Measurements from ENCODE around the gene MORN1. TPM values are rescaled to one million over a fixed set of nuclear protein-coding genes. Genes with fewer than 3 reads are reported as not detected.
"Not testable (repeated sequence)": the region's sequence is repeated elsewhere in the genome, so short reads cannot be mapped to it uniquely, and the experiment has no call there.

Gene MORN1
- 1 to 10 TPM; 3.0 to 5.8 TPM for polyA plus RNA-seq

- no peaks in the 10 kb centered on the region for H3K9me3 ChIP-seq (ENCODE audit: control insufficient read depth in 2 of 2, insufficient read depth in 1 of 2, low read depth in 1 of 2, low read length in 1 of 2)
- peaks cover 5 to 26% of the 10 kb centered on the region in 2 donors for H3K36me3 ChIP-seq (ENCODE audit: control insufficient read depth in 2 of 2, insufficient read depth in 2 of 2, low read length in 1 of 2)
- H3K27ac ChIP-seq (ENCODE audit: low read depth in 2 of 2, low read length in 1 of 2): peak within 1 kb of the TSS; percentile 87
- peaks cover 9 to 29% of the 10 kb centered on the region in 2 donors for H3K4me1 ChIP-seq (ENCODE audit: control insufficient read depth in 2 of 2, insufficient read depth in 2 of 2, low read length in 1 of 2)
- peak within 1 kb of the TSS; percentile 80 to 81 for H3K4me3 ChIP-seq (ENCODE audit: low read depth in 1 of 2, low read length in 2 of 2)
- no peaks in the 10 kb centered on the region for H3K27me3 ChIP-seq (ENCODE audit: control insufficient read depth in 1 of 2, insufficient read depth in 2 of 2, low read length in 2 of 2)
- 0 to 1% methylated on average over 100 to 103 of the region's 103 CpGs for WGBS, 2 donors
These were observed at the start of gene MORN1, which contains the start of gene RER1 for GRCh38 chr1:2391041-2391930. MORN1 (minus strand) TSS chr1:2391554; CDS start chr1:2391533, 21 bp downstream. RER1 (plus strand) TSS chr1:2391841; CDS start chr1:2395791, 3,950 bp downstream.

- 89 to 96% methylated on average over 22 to 23 of the region's 23 CpGs for WGBS, 2 donors
- H3K36me3 ChIP-seq (ENCODE audit: control insufficient read depth in 2 of 2, insufficient read depth in 2 of 2, low read length in 1 of 2); H3K27ac ChIP-seq (ENCODE audit: low read depth in 2 of 2, low read length in 1 of 2); H3K4me3 ChIP-seq (ENCODE audit: low read depth in 1 of 2, low read length in 2 of 2); H3K9me3 ChIP-seq (ENCODE audit: control insufficient read depth in 2 of 2, insufficient read depth in 1 of 2, low read depth in 1 of 2, low read length in 1 of 2); H3K27me3 ChIP-seq (ENCODE audit: control insufficient read depth in 1 of 2, insufficient read depth in 2 of 2, low read length in 2 of 2): not testable (repeated sequence)
- peaks cover 3 to 16% of the 10 kb centered on the region in 2 donors for H3K4me1 ChIP-seq (ENCODE audit: control insufficient read depth in 2 of 2, insufficient read depth in 2 of 2, low read length in 1 of 2)
These were observed 49.0 kb upstream of the MORN1 start for GRCh38 chr1:2440346-2440745.

- 59 to 69% methylated on average over 15 of the region's 15 CpGs for WGBS, 2 donors
- Histone ChIP-seq H3K27me3 (ENCODE audit: control insufficient read depth in 1 of 2, insufficient read depth in 2 of 2, low read length in 2 of 2) (peaks cover 2 to 4% of the 10 kb centered on the region in 2 donors), H3K36me3 (ENCODE audit: control insufficient read depth in 2 of 2, insufficient read depth in 2 of 2, low read length in 1 of 2) (no peaks in the 10 kb centered on the region), H3K9me3 (ENCODE audit: control insufficient read depth in 2 of 2, insufficient read depth in 1 of 2, low read depth in 1 of 2, low read length in 1 of 2) (no peaks in the 10 kb centered on the region), H3K4me1 (ENCODE audit: control insufficient read depth in 2 of 2, insufficient read depth in 2 of 2, low read length in 1 of 2) (peaks cover 3 to 16% of the 10 kb centered on the region in 2 donors), H3K27ac (ENCODE audit: low read depth in 2 of 2, low read length in 1 of 2) (no peak overlapping the region), H3K4me3 (ENCODE audit: low read depth in 1 of 2, low read length in 2 of 2) (no peak overlapping the region)
These were observed 48.0 kb upstream of the MORN1 start for GRCh38 chr1:2439369-2439768.

- peaks cover 0 to 3% of the 10 kb centered on the region in 2 donors for H3K36me3 ChIP-seq (ENCODE audit: control insufficient read depth in 2 of 2, insufficient read depth in 2 of 2, low read length in 1 of 2)
- no peak overlapping the region for H3K27ac ChIP-seq (ENCODE audit: low read depth in 2 of 2, low read length in 1 of 2)
- peaks cover 0 to 3% of the 10 kb centered on the region in 2 donors for H3K9me3 ChIP-seq (ENCODE audit: control insufficient read depth in 2 of 2, insufficient read depth in 1 of 2, low read depth in 1 of 2, low read length in 1 of 2)
- peaks cover 2 to 4% of the 10 kb centered on the region in 2 donors for H3K27me3 ChIP-seq (ENCODE audit: control insufficient read depth in 1 of 2, insufficient read depth in 2 of 2, low read length in 2 of 2)
- WGBS, 2 donors: 88 to 90% methylated on average over 14 of the region's 14 CpGs
- no peak overlapping the region for H3K4me3 ChIP-seq (ENCODE audit: low read depth in 1 of 2, low read length in 2 of 2)
- H3K4me1 ChIP-seq (ENCODE audit: control insufficient read depth in 2 of 2, insufficient read depth in 2 of 2, low read length in 1 of 2): peaks cover 3 to 16% of the 10 kb centered on the region in 2 donors
These were observed 47.3 kb upstream of the MORN1 start for GRCh38 chr1:2438641-2439040.

GRCh38 chr1:2438038-2438437 lies 46.7 kb upstream of the MORN1 start:
- WGBS, 2 donors: 35 to 59% methylated on average over 15 of the region's 15 CpGs
- Histone ChIP-seq H3K27ac (ENCODE audit: low read depth in 2 of 2, low read length in 1 of 2) (no peak overlapping the region), H3K27me3 (ENCODE audit: control insufficient read depth in 1 of 2, insufficient read depth in 2 of 2, low read length in 2 of 2) (peaks cover 0 to 4% of the 10 kb centered on the region in 2 donors)

GRCh38 chr1:2437617-2438016 lies 46.3 kb upstream of the MORN1 start:
- peaks cover 3 to 14% of the 10 kb centered on the region in 2 donors for H3K4me1 ChIP-seq (ENCODE audit: control insufficient read depth in 2 of 2, insufficient read depth in 2 of 2, low read length in 1 of 2)
- peaks cover 0 to 9% of the 10 kb centered on the region in 2 donors for H3K36me3 ChIP-seq (ENCODE audit: control insufficient read depth in 2 of 2, insufficient read depth in 2 of 2, low read length in 1 of 2)
- no peak overlapping the region for H3K4me3 ChIP-seq (ENCODE audit: low read depth in 1 of 2, low read length in 2 of 2)
- H3K9me3 ChIP-seq (ENCODE audit: control insufficient read depth in 2 of 2, insufficient read depth in 1 of 2, low read depth in 1 of 2, low read length in 1 of 2): peaks cover 0 to 3% of the 10 kb centered on the region in 2 donors
- H3K27ac ChIP-seq (ENCODE audit: low read depth in 2 of 2, low read length in 1 of 2): no peak overlapping the region
- WGBS, 2 donors: 60 to 77% methylated on average over 15 of the region's 15 CpGs
- H3K27me3 ChIP-seq (ENCODE audit: control insufficient read depth in 1 of 2, insufficient read depth in 2 of 2, low read length in 2 of 2): peaks cover 0 to 4% of the 10 kb centered on the region in 2 donors

More at GRCh38 chr1:2438038-2438437, 46.7 kb upstream of the MORN1 start:
- Histone ChIP-seq H3K36me3 (ENCODE audit: control insufficient read depth in 2 of 2, insufficient read depth in 2 of 2, low read length in 1 of 2) (peaks cover 0 to 5% of the 10 kb centered on the region in 2 donors), H3K4me1 (ENCODE audit: control insufficient read depth in 2 of 2, insufficient read depth in 2 of 2, low read length in 1 of 2) (peaks cover 3 to 16% of the 10 kb centered on the region in 2 donors), H3K4me3 (ENCODE audit: low read depth in 1 of 2, low read length in 2 of 2) (no peak overlapping the region), H3K9me3 (ENCODE audit: control insufficient read depth in 2 of 2, insufficient read depth in 1 of 2, low read depth in 1 of 2, low read length in 1 of 2) (peaks cover 0 to 3% of the 10 kb centered on the region in 2 donors)

GRCh38 chr1:2436876-2437275 lies 45.5 kb upstream of the MORN1 start:
- Histone ChIP-seq H3K9me3 (ENCODE audit: control insufficient read depth in 2 of 2, insufficient read depth in 1 of 2, low read depth in 1 of 2, low read length in 1 of 2) (peaks cover 0 to 3% of the 10 kb centered on the region in 2 donors), H3K27ac (ENCODE audit: low read depth in 2 of 2, low read length in 1 of 2) (no peak overlapping the region), H3K4me1 (ENCODE audit: control insufficient read depth in 2 of 2, insufficient read depth in 2 of 2, low read length in 1 of 2) (peaks cover 6 to 18% of the 10 kb centered on the region in 2 donors), H3K36me3 (ENCODE audit: control insufficient read depth in 2 of 2, insufficient read depth in 2 of 2, low read length in 1 of 2) (peaks cover 0 to 11% of the 10 kb centered on the region in 2 donors), H3K4me3 (ENCODE audit: low read depth in 1 of 2, low read length in 2 of 2) (no peak overlapping the region), H3K27me3 (ENCODE audit: control insufficient read depth in 1 of 2, insufficient read depth in 2 of 2, low read length in 2 of 2) (peaks cover 0 to 4% of the 10 kb centered on the region in 2 donors)
- WGBS, 2 donors: 74 to 88% methylated on average over 5 to 7 of the region's 7 CpGs

- 50 to 59% methylated on average over 1 to 2 of the region's 2 CpGs for WGBS, 2 donors
- H3K9me3 ChIP-seq (ENCODE audit: control insufficient read depth in 2 of 2, insufficient read depth in 1 of 2, low read depth in 1 of 2, low read length in 1 of 2): peaks cover 0 to 3% of the 10 kb centered on the region in 2 donors
- no peak overlapping the region for H3K27ac ChIP-seq (ENCODE audit: low read depth in 2 of 2, low read length in 1 of 2)
- no peak overlapping the region for H3K4me3 ChIP-seq (ENCODE audit: low read depth in 1 of 2, low read length in 2 of 2)
- peaks cover 0 to 12% of the 10 kb centered on the region in 2 donors for H3K36me3 ChIP-seq (ENCODE audit: control insufficient read depth in 2 of 2, insufficient read depth in 2 of 2, low read length in 1 of 2)
- H3K4me1 ChIP-seq (ENCODE audit: control insufficient read depth in 2 of 2, insufficient read depth in 2 of 2, low read length in 1 of 2): peaks cover 6 to 28% of the 10 kb centered on the region in 2 donors
- H3K27me3 ChIP-seq (ENCODE audit: control insufficient read depth in 1 of 2, insufficient read depth in 2 of 2, low read length in 2 of 2): peaks cover 0 to 2% of the 10 kb centered on the region in 2 donors
These were observed 44.5 kb upstream of the MORN1 start for GRCh38 chr1:2435746-2436355.

- Histone ChIP-seq H3K4me3 (ENCODE audit: low read depth in 1 of 2, low read length in 2 of 2) (no peak overlapping the region), H3K36me3 (ENCODE audit: control insufficient read depth in 2 of 2, insufficient read depth in 2 of 2, low read length in 1 of 2) (peaks cover 0 to 17% of the 10 kb centered on the region in 2 donors), H3K27me3 (ENCODE audit: control insufficient read depth in 1 of 2, insufficient read depth in 2 of 2, low read length in 2 of 2) (no peaks in the 10 kb centered on the region), H3K9me3 (ENCODE audit: control insufficient read depth in 2 of 2, insufficient read depth in 1 of 2, low read depth in 1 of 2, low read length in 1 of 2) (peaks cover 0 to 3% of the 10 kb centered on the region in 2 donors), H3K27ac (ENCODE audit: low read depth in 2 of 2, low read length in 1 of 2) (no peak overlapping the region), H3K4me1 (ENCODE audit: control insufficient read depth in 2 of 2, insufficient read depth in 2 of 2, low read length in 1 of 2) (peaks cover 6 to 33% of the 10 kb centered on the region in 2 donors)
- WGBS, 2 donors: 67 to 73% methylated on average over 9 of the region's 9 CpGs
These were observed 43.7 kb upstream of the MORN1 start for GRCh38 chr1:2435091-2435490.

Data from esophagus (tissue), 2 donors.